Measurements from ENCODE around the gene TRIM38.

TRIM38 gene

GRCh38 chr6:26033085-26033940 lies 70.7 kb downstream of the TRIM38 start (continued):
- TF ChIP-seq PRDM10 (tag by site-specific recombination; IDR thresholded peaks at IDR 0.05) (0 out of 2 replicates have a peak, but pooled peaks have one; percentile 13), ZNF48 (tag by site-specific recombination; IDR thresholded peaks at IDR 0.05) (no peak), ZNF248 (tag by site-specific recombination; IDR thresholded peaks at IDR 0.05) (no peak), INSM2 (tag by site-specific recombination; IDR thresholded peaks at IDR 0.05) (no peak), ZNF335 (tag by site-specific recombination; conservative IDR thresholded peaks at IDR 0.05) (peak; percentile 86), ZNF391 (tag by site-specific recombination; IDR thresholded peaks at IDR 0.05; ENCODE audit: borderline replicate concordance, low read depth) (0 out of 2 replicates have a peak, but pooled peaks have one; percentile 40), ZNF548 (tag by site-specific recombination; IDR thresholded peaks at IDR 0.05) (no peak), PRDM1 (tag by site-specific recombination; IDR thresholded peaks at IDR 0.05) (peak; percentile 74; the same call in 1 of the 2 replicates), ZBTB11 (tag by site-specific recombination; conservative IDR thresholded peaks at IDR 0.05; ENCODE audit: low read depth) (no peak), HOXA7 (CRISPR knock-in tag; IDR thresholded peaks at IDR 0.05; ENCODE audit: borderline replicate concordance) (no peak), TCF7L2 (IDR thresholded peaks at IDR 0.05; ENCODE audit: borderline replicate concordance, low read depth, low read length) (no peak), ZNF18 (tag by site-specific recombination; IDR thresholded peaks at IDR 0.05) (no peak), ZNF16 (tag by site-specific recombination; IDR thresholded peaks at IDR 0.05; ENCODE audit: low read depth) (no peak), ZNF37A (tag by site-specific recombination; IDR thresholded peaks at IDR 0.05) (no peak), ZBTB26 (tag by site-specific recombination; optimal IDR thresholded peaks at IDR 0.05) (peak; percentile 68), ZNF561 (tag by site-specific recombination; IDR thresholded peaks at IDR 0.05; ENCODE audit: borderline replicate concordance) (no peak), ZNF121 (tag by site-specific recombination; IDR thresholded peaks at IDR 0.05) (0 out of 2 replicates have a peak, but pooled peaks have one; percentile 12), ZNF514 (tag by site-specific recombination; IDR thresholded peaks at IDR 0.05) (no peak), ZNF624 (tag by site-specific recombination; IDR thresholded peaks at IDR 0.05) (no peak), ZBTB7A (tag by site-specific recombination; IDR thresholded peaks at IDR 0.05; ENCODE audit: low read depth) (no peak), ZNF792 (tag by site-specific recombination; IDR thresholded peaks at IDR 0.05) (0 out of 2 replicates have a peak, but pooled peaks have one; percentile 48), SP2 (tag by site-specific recombination; IDR thresholded peaks at IDR 0.05) (peak; percentile 41; the same call in 1 of the 2 replicates), ZNF169 (tag by site-specific recombination; IDR thresholded peaks at IDR 0.05) (no peak), ZNF580 (tag by site-specific recombination; IDR thresholded peaks at IDR 0.05) (no peak), ZNF747 (tag by site-specific recombination; IDR thresholded peaks at IDR 0.05) (no peak), ZSCAN5A (tag by site-specific recombination; IDR thresholded peaks at IDR 0.05) (no peak)
